Glutamatergic neuron (in vitro differentiated cells): ENCODE data around the gene CNOT9. TPM values are rescaled to one million over a fixed set of nuclear protein-coding genes. Genes with fewer than 3 reads are reported as not detected.

Experiments used
- DNase-seq: peaks from one replicate; pipeline ENCODE4 v3.0.0; 2022
- H3K27ac Mint-ChIP-seq: one replicate; pipeline ENCODE4 v1.8.0; 2020; ENCODE audit warnings: mild to moderate bottlenecking, mixed read lengths, inconsistent platforms; ENCODE audit not compliant: unreplicated experiment
- H3K27me3 Mint-ChIP-seq: one replicate; pipeline ENCODE4 v1.8.0; 2020; ENCODE audit warnings: mild to moderate bottlenecking, moderate library complexity, mixed read lengths, inconsistent platforms; ENCODE audit not compliant: unreplicated experiment
- H3K36me3 Mint-ChIP-seq: one replicate; pipeline ENCODE4 v1.8.0; 2020; ENCODE audit warnings: mild to moderate bottlenecking, mixed read lengths, inconsistent platforms; ENCODE audit not compliant: unreplicated experiment
- H3K4me1 Mint-ChIP-seq: one replicate; pipeline ENCODE4 v1.8.0; 2020; ENCODE audit warnings: mild to moderate bottlenecking, low read depth, mixed read lengths, inconsistent platforms; ENCODE audit not compliant: unreplicated experiment
- H3K4me3 Mint-ChIP-seq: one replicate; pipeline ENCODE4 v1.8.0; 2020; ENCODE audit warnings: mild to moderate bottlenecking, mixed read lengths, inconsistent platforms; ENCODE audit not compliant: unreplicated experiment
- H3K9me3 Mint-ChIP-seq: one replicate; pipeline ENCODE4 v1.8.0; 2020; ENCODE audit warnings: mild to moderate bottlenecking, moderate library complexity, mixed read lengths, inconsistent platforms; ENCODE audit not compliant: unreplicated experiment
- CTCF ChIP-seq: fragments of 200-600 bp; sonication (generic); IDR thresholded peaks from one replicate; pipeline ENCODE4 v1.5.0; 2021; ENCODE audit not compliant: partially characterized antibody, unreplicated experiment
- total RNA-seq: library from RNA; stranded (reverse); fragmentation: NEBNext Ultra II Directional; extraction: Animal tissue kit (Norgen Biotek cat#: 25700); gene quantifications from one replicate; pipeline ENCODE4 v1.2.1, GENCODE V29; 2021; ENCODE audit not compliant: unreplicated experiment

The CNOT9 gene
- total RNA-seq, 1 donor from 2014 or later: 58.1 TPM

DNA sequence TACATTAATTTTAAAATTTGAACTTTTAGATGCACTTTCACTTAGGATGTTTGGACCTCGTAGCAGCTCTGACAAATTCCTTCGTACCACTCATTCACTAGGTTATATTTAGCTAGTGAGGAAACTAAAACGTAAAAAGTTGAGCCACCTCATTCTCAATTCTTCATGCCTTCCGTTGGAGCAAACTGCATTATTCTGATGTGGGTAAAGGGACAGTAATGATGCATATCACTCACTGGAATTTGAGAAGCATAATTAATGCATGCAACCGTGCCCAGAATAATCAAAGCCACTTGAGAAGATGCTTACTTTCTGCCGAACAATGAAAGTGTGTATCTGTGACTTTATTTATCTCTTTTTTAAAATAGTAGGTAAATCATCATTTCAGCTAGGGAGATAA lies 2.2 kb downstream of the CNOT9 start:
- H3K4me3 Mint-ChIP-seq: peak overlapping the region; percentile 93
- no peak for DNase-seq
- H3K9me3 Mint-ChIP-seq: no peaks in the 10 kb centered on the region
- no peak overlapping the region for H3K27ac Mint-ChIP-seq
- peaks cover 12% of the 10 kb centered on the region for H3K4me1 Mint-ChIP-seq
- no peak for TF ChIP-seq CTCF
- H3K27me3 Mint-ChIP-seq: peaks cover 4% of the 10 kb centered on the region
- no peaks in the 10 kb centered on the region for H3K36me3 Mint-ChIP-seq

GRCh38 chr2:218576854-218577253 lies 8.2 kb downstream of the CNOT9 start:
- H3K36me3 Mint-ChIP-seq: no peaks in the 10 kb centered on the region
- no peak overlapping the region for H3K27ac Mint-ChIP-seq
- no peak overlapping the region for H3K4me3 Mint-ChIP-seq
- DNase-seq: no peak
- H3K4me1 Mint-ChIP-seq: peaks cover 2% of the 10 kb centered on the region
- no peaks in the 10 kb centered on the region for H3K9me3 Mint-ChIP-seq
- no peak for TF ChIP-seq CTCF
- H3K27me3 Mint-ChIP-seq: no peaks in the 10 kb centered on the region

DNA sequence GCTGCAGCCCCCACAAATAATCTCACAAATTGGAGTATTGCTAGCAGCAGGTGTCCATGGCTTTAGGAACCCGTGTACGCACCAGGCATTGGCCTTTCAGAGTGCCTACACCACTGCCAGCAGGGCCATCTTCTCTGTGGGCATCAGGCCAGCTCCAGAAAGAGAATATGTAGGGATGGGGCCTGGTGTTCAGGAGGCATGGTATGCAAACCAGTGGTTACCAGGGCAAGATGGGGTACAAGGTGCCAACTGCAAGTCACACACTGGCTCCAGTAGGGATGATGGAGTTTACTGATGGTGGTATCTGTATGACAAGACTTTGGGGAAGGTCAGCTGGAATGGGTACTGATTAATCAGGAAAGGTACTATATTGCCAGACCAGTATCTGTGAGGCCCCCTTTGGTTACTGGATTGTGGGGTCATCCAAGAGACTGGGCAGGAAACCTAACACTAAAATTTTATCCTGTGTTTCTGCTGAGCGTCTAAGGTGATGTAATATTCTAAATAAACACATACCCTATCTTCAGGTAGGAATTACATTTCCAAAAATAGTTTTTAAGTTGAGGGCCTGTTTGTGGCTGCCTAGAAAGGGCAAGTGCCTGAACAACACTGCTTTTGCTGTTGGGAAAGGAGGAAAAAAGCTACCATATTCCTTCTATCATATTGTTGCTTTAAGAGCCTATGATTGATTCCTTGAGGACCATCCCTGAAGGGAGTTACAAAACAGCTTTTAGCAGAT lies 9.0 kb downstream of the CNOT9 start:
- TF ChIP-seq CTCF: no peak
- Mint-ChIP-seq H3K4me1 (peaks cover 2% of the 10 kb centered on the region), H3K4me3 (no peak overlapping the region), H3K9me3 (no peaks in the 10 kb centered on the region), H3K27ac (peak overlapping the region; percentile 33), H3K27me3 (no peaks in the 10 kb centered on the region), H3K36me3 (no peaks in the 10 kb centered on the region)
- no peak for DNase-seq

DNA sequence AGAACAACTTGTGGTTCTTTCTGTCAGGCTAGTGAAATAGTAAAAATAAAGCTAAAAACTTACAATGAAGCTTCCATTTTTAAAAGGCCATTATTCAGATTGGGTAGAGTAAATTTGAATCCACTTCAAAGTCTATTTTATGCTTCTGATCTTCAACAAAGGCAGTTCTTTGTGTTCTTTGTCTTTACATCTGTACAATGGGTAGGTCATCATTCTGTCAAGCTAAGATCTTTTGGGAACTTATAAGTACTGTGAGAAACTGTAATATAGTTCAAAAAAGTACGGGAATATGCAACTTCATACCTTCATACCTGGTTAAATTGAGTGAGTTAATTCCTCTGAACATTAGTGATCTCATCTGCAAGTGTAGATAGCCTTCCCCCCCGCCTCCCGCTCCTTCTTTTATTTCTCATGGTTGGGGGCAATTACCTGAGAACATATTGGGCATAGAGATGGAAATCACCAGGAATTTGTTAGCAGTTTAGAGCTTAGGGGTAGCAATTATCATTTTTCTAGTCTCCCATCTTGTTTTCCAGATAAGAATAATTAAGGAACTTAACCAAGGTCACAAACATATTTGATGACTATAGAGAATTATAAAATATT lies 9.7 kb downstream of the CNOT9 start:
- no peak for DNase-seq
- no peak for TF ChIP-seq CTCF
- peak overlapping the region; percentile 46 for H3K27ac Mint-ChIP-seq
- H3K4me1 Mint-ChIP-seq: peaks cover 2% of the 10 kb centered on the region
- no peaks in the 10 kb centered on the region for H3K9me3 Mint-ChIP-seq
- no peaks in the 10 kb centered on the region for H3K27me3 Mint-ChIP-seq
- H3K4me3 Mint-ChIP-seq: no peak overlapping the region
- no peaks in the 10 kb centered on the region for H3K36me3 Mint-ChIP-seq

DNA sequence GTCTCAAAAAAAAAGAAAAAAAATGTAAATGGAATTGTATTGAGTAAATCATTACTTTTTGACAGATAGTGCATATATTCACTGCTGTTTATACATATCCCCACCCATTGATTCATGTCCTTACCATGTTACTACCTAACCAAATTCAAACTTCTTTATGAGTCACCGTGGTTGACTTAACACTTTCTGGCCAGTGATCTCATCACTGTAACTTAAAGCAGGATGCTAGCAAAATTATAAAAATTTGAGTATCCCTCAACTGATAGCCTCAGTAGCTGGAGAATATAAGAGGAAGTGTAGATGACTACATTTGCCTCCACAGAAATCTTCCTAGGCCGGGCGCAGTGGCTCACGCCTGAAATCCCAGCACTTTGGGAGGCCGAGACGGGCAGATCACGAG lies 13.4 kb downstream of the CNOT9 start:
- Mint-ChIP-seq H3K4me1 (peaks cover 2% of the 10 kb centered on the region), H3K27ac (no peak overlapping the region), H3K27me3 (no peaks in the 10 kb centered on the region), H3K4me3 (no peak overlapping the region), H3K9me3 (no peaks in the 10 kb centered on the region), H3K36me3 (no peaks in the 10 kb centered on the region)
- TF ChIP-seq CTCF: no peak
- no peak for DNase-seq
